ENCODE measurements around the gene GBP7.

Gene GBP7

DNA sequence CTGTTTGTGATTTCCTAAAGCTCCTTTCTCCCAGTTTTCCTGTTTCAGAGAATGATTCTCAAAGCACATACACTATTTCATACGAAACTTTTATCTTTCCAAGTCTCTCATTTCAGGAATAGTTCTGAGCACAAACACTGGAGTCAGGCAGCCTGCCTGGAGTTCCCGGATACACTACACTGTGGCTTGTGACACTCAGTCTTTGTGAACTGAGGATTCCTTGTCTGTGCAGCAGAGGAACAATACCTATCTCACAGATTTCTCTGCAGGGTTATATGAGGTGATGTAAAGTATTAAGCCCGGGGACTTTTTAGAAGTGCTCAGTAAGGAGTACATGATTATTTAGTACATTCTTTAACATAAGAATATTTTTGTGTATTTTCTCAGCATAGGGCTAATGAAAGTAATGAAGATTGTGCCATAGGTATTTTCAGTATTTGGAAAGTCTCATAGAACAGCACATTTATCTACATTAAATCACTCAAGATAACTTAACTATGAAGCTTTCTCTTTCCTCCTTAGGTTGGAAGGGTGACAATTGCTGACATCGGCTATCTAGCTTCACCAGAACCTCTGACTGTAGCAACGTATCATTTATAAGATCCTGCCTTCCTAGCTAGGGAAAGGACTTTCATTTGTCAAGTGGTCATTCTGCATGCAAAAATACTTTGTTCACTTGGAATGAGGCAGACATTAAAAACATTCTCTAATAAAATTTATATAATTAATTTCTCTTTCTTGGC lies 62.8 kb downstream of the GBP7 start:
- no peak for DNase-seq

- no peak for DNase-seq
These were observed 71.1 kb downstream of the GBP7 start for GRCh38 chr1:89104687-89105086.

DNA sequence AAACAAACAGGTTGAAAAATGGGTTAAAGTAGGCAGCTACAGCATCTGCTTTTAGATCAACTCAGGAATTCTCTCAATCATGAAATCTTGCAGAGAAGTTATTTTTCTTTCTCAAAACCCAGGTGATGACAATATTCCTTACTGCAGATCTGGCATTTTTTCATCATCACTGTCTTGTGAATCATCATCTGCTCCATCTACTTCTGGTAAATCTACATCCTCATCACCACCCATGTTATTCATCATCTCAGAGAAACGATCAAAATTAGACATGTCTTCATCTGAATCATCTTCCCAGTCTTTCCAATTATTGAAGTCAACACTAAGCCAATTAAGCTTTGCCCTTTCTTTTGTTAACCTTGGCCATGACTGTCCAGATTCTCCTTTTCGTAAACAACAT lies 71.7 kb downstream of the GBP7 start:
- no peak for DNase-seq

GRCh38 chr1:89102021-89102420 lies 73.8 kb downstream of the GBP7 start:
- no peak for DNase-seq

- DNase-seq, result no peak
These were observed 75.4 kb downstream of the GBP7 start for GRCh38 chr1:89100412-89100811.

GRCh38 chr1:89098857-89099256 lies 76.9 kb downstream of the GBP7 start:
- DNase-seq, result no peak

- no peak for DNase-seq
These were observed 80.1 kb downstream of the GBP7 start for GRCh38 chr1:89095737-89096136.

DNA sequence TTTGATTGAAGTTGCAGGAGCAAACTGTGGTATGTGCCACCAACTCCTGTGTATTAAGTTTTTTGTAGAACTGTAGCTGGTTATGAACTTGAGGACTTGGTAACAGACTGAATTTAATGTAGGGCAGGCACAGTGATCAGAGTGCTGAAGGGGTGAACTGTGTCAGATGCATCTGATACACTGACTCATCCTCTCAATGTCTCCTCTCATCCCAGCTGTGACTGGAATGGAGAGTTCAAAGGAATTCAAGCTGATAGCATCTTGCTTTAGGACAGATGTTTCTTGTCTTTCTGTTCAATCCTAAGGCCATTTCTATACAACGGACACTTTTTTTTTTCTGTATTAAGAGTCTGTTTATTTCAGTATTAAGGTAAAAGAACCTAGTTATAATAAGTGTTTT lies 85.8 kb downstream of the GBP7 start:
- DNase-seq, result peak; percentile 19

DNA sequence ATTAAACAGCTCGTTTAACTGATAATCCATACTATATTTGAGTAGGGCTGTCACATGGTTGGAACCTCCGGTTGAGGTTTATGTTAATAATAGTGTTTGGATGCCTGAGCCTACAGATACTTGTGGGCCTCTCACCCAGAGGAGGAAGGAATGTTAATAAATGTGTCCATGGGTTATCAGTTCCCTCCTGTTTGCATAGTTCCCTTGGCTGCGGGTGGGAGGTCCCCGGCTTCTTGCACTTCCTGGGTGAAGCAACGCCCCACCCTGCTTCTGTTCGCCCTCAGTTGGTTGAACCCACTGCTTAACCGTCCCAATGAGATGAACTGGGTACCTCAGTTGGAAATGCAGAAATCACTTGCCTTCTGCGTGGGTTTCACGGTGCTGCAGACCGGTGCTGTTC lies 87.2 kb downstream of the GBP7 start:
- DNase-seq, result no peak

- DNase-seq, result no peak
These were observed 88.6 kb downstream of the GBP7 start for GRCh38 chr1:89087241-89087640.

DNA sequence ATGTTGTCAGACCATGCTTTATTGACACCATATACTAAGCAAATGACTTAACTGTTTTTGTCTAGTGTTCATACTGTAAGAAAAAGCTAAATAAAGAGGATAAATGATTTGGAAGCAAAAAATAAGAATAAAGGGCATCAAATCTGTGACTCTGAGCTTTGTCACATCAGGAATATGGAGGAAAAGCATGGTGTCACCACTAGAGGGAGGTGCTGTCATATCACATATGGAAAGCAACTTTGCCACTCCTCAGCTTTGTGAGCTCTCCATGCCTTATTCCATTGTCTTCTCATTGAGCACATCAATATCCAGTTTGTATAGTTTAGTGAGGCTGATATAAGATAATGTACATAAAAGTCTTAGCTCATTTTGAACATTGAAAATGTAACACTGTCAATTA lies 90.0 kb downstream of the GBP7 start:
- DNase-seq, result peak; percentile 90
